ENCODE data around the gene APLN.

APLN gene

GRCh38 chrX:129667412-129667811 lies 12.7 kb upstream of the APLN start:
- no peak overlapping the region for H3K4me3 ChIP-seq (ENCODE audit: low read depth, low read length)
- in situ Hi-C loops (cut with HindIII; ENCODE audit: low sequenced_read_pairs), result no loop called here
- no peak for TF ChIP-seq CTCF (IDR thresholded peaks at IDR 0.05; ENCODE audit: low read depth, low read length)
- DNase-seq (ENCODE audit: low read depth, low spot score), result no peak

GRCh38 chrX:129665916-129666644 lies 11.3 kb upstream of the APLN start:
- no peak for TF ChIP-seq CTCF (IDR thresholded peaks at IDR 0.05; ENCODE audit: low read depth, low read length)
- in situ Hi-C loops (cut with HindIII; ENCODE audit: low sequenced_read_pairs), result no loop called here

GRCh38 chrX:129663171-129663570 lies 8.4 kb upstream of the APLN start:
- peak; percentile 37 for DNase-seq (ENCODE audit: low read depth, low spot score)
- TF ChIP-seq CTCF (IDR thresholded peaks at IDR 0.05; ENCODE audit: low read depth, low read length), result no peak
- no peak overlapping the region for H3K4me3 ChIP-seq (ENCODE audit: low read depth, low read length)
- in situ Hi-C loops (cut with HindIII; ENCODE audit: low sequenced_read_pairs), result no loop called here

More at GRCh38 chrX:129665916-129666644, 11.3 kb upstream of the APLN start:
- DNase-seq (ENCODE audit: low read depth, low spot score), result peak; percentile 72
- H3K4me3 ChIP-seq (ENCODE audit: low read depth, low read length), result no peak overlapping the region

GRCh38 chrX:129661369-129661768 lies 6.6 kb upstream of the APLN start:
- DNase-seq (ENCODE audit: low read depth, low spot score), result no peak
- H3K4me3 ChIP-seq (ENCODE audit: low read depth, low read length), result no peak overlapping the region
- TF ChIP-seq CTCF (IDR thresholded peaks at IDR 0.05; ENCODE audit: low read depth, low read length), result no peak
- in situ Hi-C loops (cut with HindIII; ENCODE audit: low sequenced_read_pairs), result no loop called here

- DNase-seq (ENCODE audit: low read depth, low spot score), result no peak
- H3K4me3 ChIP-seq (ENCODE audit: low read depth, low read length), result no peak overlapping the region
- in situ Hi-C loops (cut with HindIII; ENCODE audit: low sequenced_read_pairs), result no loop called here
- TF ChIP-seq CTCF (IDR thresholded peaks at IDR 0.05; ENCODE audit: low read depth, low read length), result no peak
These were observed 5.1 kb upstream of the APLN start for GRCh38 chrX:129659861-129660260.

- no peak overlapping the region for H3K4me3 ChIP-seq (ENCODE audit: low read depth, low read length)
- in situ Hi-C loops (cut with HindIII; ENCODE audit: low sequenced_read_pairs), result no loop called here
- no peak for TF ChIP-seq CTCF (IDR thresholded peaks at IDR 0.05; ENCODE audit: low read depth, low read length)
- no peak for DNase-seq (ENCODE audit: low read depth, low spot score)
These were observed 4.4 kb upstream of the APLN start for GRCh38 chrX:129659141-129659540.
